RWPE2 (cell line): ENCODE data around the gene MAP3K2.

Source experiments
- ATAC-seq: fragments of 200-7000 bp; cut with Tn5 transposase; 3 replicates; pipeline ENCODE4 v1.9.1; 2021; ENCODE audit warnings: low read depth
- DNase-seq: peaks from one replicate; pipeline ENCODE4 v3.0.0-alpha.2; 2020; ENCODE audit warnings: low spot score
- H3K27ac ChIP-seq: fragments of 450-650 bp; 2 replicates; pipeline ENCODE4 v1.5.1; 2017; ENCODE audit warnings: mild to moderate bottlenecking; ENCODE audit not compliant: poor library complexity, severe bottlenecking
- H3K27me3 ChIP-seq: fragments of 250-450 bp; sonication (Bioruptor Pico); 2 replicates; pipeline ENCODE4 v1.5.1; 2021; ENCODE audit warnings: mild to moderate bottlenecking, moderate library complexity; ENCODE audit not compliant: insufficient read depth, poor library complexity, severe bottlenecking
- H3K36me3 ChIP-seq: fragments of 250-450 bp; sonication (Bioruptor Pico); 2 replicates; pipeline ENCODE4 v1.5.1; 2020; ENCODE audit warnings: low read depth, mild to moderate bottlenecking, moderate library complexity
- H3K4me1 ChIP-seq: fragments of 250-450 bp; sonication (Bioruptor Pico); 2 replicates; pipeline ENCODE4 v1.5.1; 2021; ENCODE audit warnings: mild to moderate bottlenecking, moderate library complexity; ENCODE audit not compliant: insufficient read depth, poor library complexity, severe bottlenecking
- H3K4me3 ChIP-seq: fragments of 250-450 bp; sonication (Bioruptor Pico); 2 replicates; pipeline ENCODE4 v1.5.1; 2021; ENCODE audit warnings: mild to moderate bottlenecking, moderate library complexity; ENCODE audit not compliant: severe bottlenecking
- H3K9me3 ChIP-seq: fragments of 250-450 bp; sonication (Bioruptor Pico); 2 replicates; pipeline ENCODE4 v1.5.1; 2021; ENCODE audit warnings: mild to moderate bottlenecking, moderate library complexity; ENCODE audit not compliant: severe bottlenecking
- TF ChIP-seq, protein P1 (sequence below): fragments of 450-650 bp; IDR thresholded peaks from one replicate; pipeline ENCODE4 v1.5.1; 2017; ENCODE audit warnings: mild to moderate bottlenecking, moderate library complexity; ENCODE audit not compliant: poor library complexity, severe bottlenecking

Gene MAP3K2

GRCh38 chr2:127429291-127429690 lies 41.5 kb upstream of the MAP3K2 start:
- H3K36me3 ChIP-seq, result no peaks in the 10 kb centered on the region
- no peak overlapping the region for H3K27ac ChIP-seq
- DNase-seq (no peak), ATAC-seq (no peak)
- H3K4me1 ChIP-seq, result no peaks in the 10 kb centered on the region
- TF ChIP-seq, protein P1, sequence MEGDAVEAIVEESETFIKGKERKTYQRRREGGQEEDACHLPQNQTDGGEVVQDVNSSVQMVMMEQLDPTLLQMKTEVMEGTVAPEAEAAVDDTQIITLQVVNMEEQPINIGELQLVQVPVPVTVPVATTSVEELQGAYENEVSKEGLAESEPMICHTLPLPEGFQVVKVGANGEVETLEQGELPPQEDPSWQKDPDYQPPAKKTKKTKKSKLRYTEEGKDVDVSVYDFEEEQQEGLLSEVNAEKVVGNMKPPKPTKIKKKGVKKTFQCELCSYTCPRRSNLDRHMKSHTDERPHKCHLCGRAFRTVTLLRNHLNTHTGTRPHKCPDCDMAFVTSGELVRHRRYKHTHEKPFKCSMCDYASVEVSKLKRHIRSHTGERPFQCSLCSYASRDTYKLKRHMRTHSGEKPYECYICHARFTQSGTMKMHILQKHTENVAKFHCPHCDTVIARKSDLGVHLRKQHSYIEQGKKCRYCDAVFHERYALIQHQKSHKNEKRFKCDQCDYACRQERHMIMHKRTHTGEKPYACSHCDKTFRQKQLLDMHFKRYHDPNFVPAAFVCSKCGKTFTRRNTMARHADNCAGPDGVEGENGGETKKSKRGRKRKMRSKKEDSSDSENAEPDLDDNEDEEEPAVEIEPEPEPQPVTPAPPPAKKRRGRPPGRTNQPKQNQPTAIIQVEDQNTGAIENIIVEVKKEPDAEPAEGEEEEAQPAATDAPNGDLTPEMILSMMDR, result no peak
- no peaks in the 10 kb centered on the region for H3K9me3 ChIP-seq
- H3K4me3 ChIP-seq, result no peak overlapping the region
- no peaks in the 10 kb centered on the region for H3K27me3 ChIP-seq

DNA sequence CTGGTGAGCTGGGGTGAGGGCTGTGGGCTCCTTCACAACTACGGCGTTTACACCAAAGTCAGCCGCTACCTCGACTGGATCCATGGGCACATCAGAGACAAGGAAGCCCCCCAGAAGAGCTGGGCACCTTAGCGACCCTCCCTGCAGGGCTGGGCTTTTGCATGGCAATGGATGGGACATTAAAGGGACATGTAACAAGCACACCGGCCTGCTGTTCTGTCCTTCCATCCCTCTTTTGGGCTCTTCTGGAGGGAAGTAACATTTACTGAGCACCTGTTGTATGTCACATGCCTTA lies 41.0 kb upstream of the MAP3K2 start:
- no peaks in the 10 kb centered on the region for H3K27me3 ChIP-seq
- ATAC-seq, result no peak
- TF ChIP-seq, protein P1, result no peak
- H3K4me1 ChIP-seq, result peaks cover 4% of the 10 kb centered on the region
- no peak overlapping the region for H3K27ac ChIP-seq
- H3K9me3 ChIP-seq, result no peaks in the 10 kb centered on the region
- DNase-seq, result no peak
- H3K36me3 ChIP-seq, result no peaks in the 10 kb centered on the region
- H3K4me3 ChIP-seq, result no peak overlapping the region

DNA sequence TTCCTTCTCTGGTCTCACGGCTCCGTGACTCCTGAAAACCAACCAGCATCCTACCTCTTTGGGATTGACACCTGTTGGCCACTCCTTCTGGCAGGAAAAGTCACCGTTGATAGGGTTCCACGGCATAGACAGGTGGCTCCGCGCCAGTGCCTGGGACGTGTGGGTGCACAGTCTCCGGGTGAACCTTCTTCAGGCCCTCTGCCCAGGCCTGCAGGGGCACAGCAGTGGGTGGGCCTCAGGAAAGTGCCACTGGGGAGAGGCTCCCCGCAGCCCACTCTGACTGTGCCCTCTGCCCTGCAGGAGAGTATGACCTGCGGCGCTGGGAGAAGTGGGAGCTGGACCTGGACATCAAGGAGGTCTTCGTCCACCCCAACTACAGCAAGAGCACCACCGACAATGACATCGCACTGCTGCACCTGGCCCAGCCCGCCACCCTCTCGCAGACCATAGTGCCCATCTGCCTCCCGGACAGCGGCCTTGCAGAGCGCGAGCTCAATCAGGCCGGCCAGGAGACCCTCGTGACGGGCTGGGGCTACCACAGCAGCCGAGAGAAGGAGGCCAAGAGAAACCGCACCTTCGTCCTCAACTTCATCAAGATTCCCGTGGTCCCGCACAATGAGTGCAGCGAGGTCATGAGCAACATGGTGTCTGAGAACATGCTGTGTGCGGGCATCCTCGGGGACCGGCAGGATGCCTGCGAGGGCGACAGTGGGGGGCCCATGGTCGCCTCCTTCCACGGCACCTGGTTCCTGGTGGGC lies 40.5 kb upstream of the MAP3K2 start:
- Histone ChIP-seq H3K27me3 (no peaks in the 10 kb centered on the region), H3K36me3 (no peaks in the 10 kb centered on the region), H3K9me3 (no peaks in the 10 kb centered on the region), H3K4me3 (no peak overlapping the region), H3K27ac (no peak overlapping the region), H3K4me1 (peaks cover 5% of the 10 kb centered on the region)
- no peak for ATAC-seq
- TF ChIP-seq, protein P1, result no peak
- DNase-seq, result no peak

GRCh38 chr2:127427376-127428056 lies 39.7 kb upstream of the MAP3K2 start:
- Histone ChIP-seq H3K4me1 (peaks cover 5% of the 10 kb centered on the region), H3K27ac (no peak overlapping the region), H3K27me3 (no peaks in the 10 kb centered on the region), H3K9me3 (no peaks in the 10 kb centered on the region), H3K4me3 (no peak overlapping the region), H3K36me3 (no peaks in the 10 kb centered on the region)
- ATAC-seq (no peak), DNase-seq (no peak)
- TF ChIP-seq, protein P1, result no peak
